ENCODE data around the gene TSNAXIP1. TPM values are rescaled to one million over a fixed set of nuclear protein-coding genes. Genes with fewer than 3 reads are reported as not detected.
A peak's percentile ranks its signal among the peaks of the same experiment; 100 is the strongest.

Gene TSNAXIP1
- total RNA-seq, 1 experiment from 2014 or later: 1.2 TPM

GRCh38 chr16:67833030-67833414 lies 26.3 kb downstream of the TSNAXIP1 start:
- H3K4me2 ChIP-seq (ENCODE audit: low read length): peak overlapping the region; percentile 99
- H3K9me2 ChIP-seq (ENCODE audit: insufficient read depth): no peaks in the 10 kb centered on the region
- POLR2A ChIA-PET: interaction anchor here (1.0 to 1.6 kb wide), 2 partner anchors 12 to 16 kb away, joined by 3 to 7 read pairs; no protein-coding TSS in a partner anchor
- H3K79me2 ChIP-seq (ENCODE audit: insufficient read depth, low read length): peaks cover 11% of the 10 kb centered on the region
- intact Hi-C loops (cut with micrococcal nuclease): no loop called here
- H3K9ac ChIP-seq (ENCODE audit: low read length): peak overlapping the region; percentile 89
- H3K36me3 ChIP-seq (ENCODE audit: control insufficient read depth in 1 of 2, insufficient read depth in 2 of 2, low read length in 2 of 2): peaks cover 16 to 24% of the 10 kb centered on the region in 2 experiments; a peak in 3 of 4 replicates
- no peak overlapping the region for H2AFZ ChIP-seq (ENCODE audit: low read depth, low read length, poor library complexity, severe bottlenecking)
- BruUV-seq (replicated peaks): no TSS peak
- peak overlapping the region; percentile 23 for H3K27ac ChIP-seq (ENCODE audit: low read depth, low read length)
- no peak for DNase-seq (ENCODE audit: low read depth, low spot score)
- TF ChIP-seq ELF1 (IDR thresholded peaks at IDR 0.05; ENCODE audit: borderline replicate concordance, low read depth) (no peak), FOSL1 (IDR thresholded peaks at IDR 0.05; ENCODE audit: low read depth) (no peak), EGR1 (IDR thresholded peaks at IDR 0.05; ENCODE audit: low read depth) (no peak), POLR2A (IDR thresholded peaks at IDR 0.05; ENCODE audit: borderline replicate concordance, extremely low read depth, insufficient read depth, insufficient read length) (no peak), SP1 (IDR thresholded peaks at IDR 0.05; ENCODE audit: low read depth) (no peak), ZBTB33 (IDR thresholded peaks at IDR 0.05; ENCODE audit: extremely low read depth, insufficient replicate concordance, low read length) (no peak), REST (IDR thresholded peaks at IDR 0.05; ENCODE audit: low read depth) (no peak), SRF (IDR thresholded peaks at IDR 0.05; ENCODE audit: low read depth) (no peak), RAD21 (IDR thresholded peaks at IDR 0.05; ENCODE audit: low read depth) (no peak), YY1 (IDR thresholded peaks at IDR 0.05; ENCODE audit: extremely low read depth, insufficient replicate concordance, low read depth, low read length) (no peak)
- CTCF ChIA-PET: interaction anchor here (1.8 to 4.0 kb wide), 2 partner anchors 17 to 312 kb away, joined by 4 to 31 read pairs; no protein-coding TSS in a partner anchor
- H4K20me1 ChIP-seq (ENCODE audit: insufficient read depth): no peaks in the 10 kb centered on the region
- peaks cover 3 to 13% of the 10 kb centered on the region in 2 experiments; a peak in 3 of 4 replicates for H3K4me1 ChIP-seq (ENCODE audit: control insufficient read depth in 1 of 2, insufficient read depth in 2 of 2, low read length in 2 of 2)
- no peaks in the 10 kb centered on the region for H3K9me3 ChIP-seq (ENCODE audit: control insufficient read depth in 1 of 2, insufficient read depth in 1 of 2, low read depth in 1 of 2, low read length in 2 of 2)
- H3K4me3 ChIP-seq (replicated peaks in 1 of 2; ENCODE audit: low read depth in 1 of 2, low read length in 2 of 2): peak overlapping the region; percentile 90 to 93
- peak; percentile 24 for ATAC-seq
- no peaks in the 10 kb centered on the region for H3K27me3 ChIP-seq (ENCODE audit: insufficient read depth, low read length)
- RAD21 ChIA-PET (ENCODE audit: low non-redundant PET in 1 of 2, low total read pairs in 2 of 2, uncharacterized antibody in 2 of 2, unreplicated experiment in 2 of 2): no interaction called here
